Measurements from ENCODE around the gene DNMT3A. TPM values are rescaled to one million over a fixed set of nuclear protein-coding genes. Genes with fewer than 3 reads are reported as not detected.

DNMT3A gene
- total and polyA plus RNA-seq, 2 experiments from 2014 or later = 47.2 to 80.4 TPM

DNA sequence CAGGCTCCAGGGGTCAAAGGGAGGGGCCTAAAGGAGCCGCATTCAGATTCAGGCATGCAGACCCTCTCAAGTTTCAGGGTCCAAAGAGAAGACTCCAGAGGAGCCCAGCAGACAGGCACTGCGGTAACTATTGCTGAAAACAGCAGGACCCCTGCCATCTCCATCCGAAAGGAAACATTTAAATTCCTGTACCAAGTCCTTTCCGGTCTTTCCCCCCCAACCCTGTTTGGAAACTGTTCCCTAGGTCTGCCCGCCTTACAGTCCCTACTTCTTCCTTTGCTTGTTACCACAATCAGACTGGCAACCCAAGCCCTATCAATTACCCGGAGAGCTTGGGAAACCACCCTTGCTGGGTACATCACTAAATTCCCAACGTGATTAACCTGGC, 82.0 kb downstream of the DNMT3A start:
- peaks cover 75% of the 10 kb centered on the region for H3K4me1 ChIP-seq (ENCODE audit: insufficient read depth)
- DNase-seq (ENCODE audit: low spot score) (peak; percentile 98), ATAC-seq (peak; percentile 87)
- Mint-ChIP-seq H3K27me3 (ENCODE audit: insufficient read depth, low read depth, poor library complexity) (peaks cover 22% of the 10 kb centered on the region), H3K27ac (peak overlapping the region; percentile 92), H3K9me3 (no peaks in the 10 kb centered on the region), H3K4me3 (peak overlapping the region; percentile 54), H3K4me1 (peaks cover 72% of the 10 kb centered on the region), H3K36me3 (ENCODE audit: low read depth) (peaks cover 15% of the 10 kb centered on the region)
- no peak overlapping the region for H2AFZ ChIP-seq
- H3K9me2 ChIP-seq (ENCODE audit: insufficient read depth) = no peaks in the 10 kb centered on the region
- peak overlapping the region; percentile 67 for H3K4me2 ChIP-seq
- peak overlapping the region; percentile 97 for H3K27ac ChIP-seq (ENCODE audit: low read depth)
- no peaks in the 10 kb centered on the region for H4K20me1 ChIP-seq (replicated peaks; ENCODE audit: insufficient read depth)
- H3K27me3 ChIP-seq (ENCODE audit: insufficient read depth) = no peaks in the 10 kb centered on the region
- no peaks in the 10 kb centered on the region for H3K36me3 ChIP-seq (ENCODE audit: insufficient read depth)
- peaks cover 35% of the 10 kb centered on the region for H3F3A ChIP-seq (replicated peaks; ENCODE audit: low read depth)
- TF ChIP-seq, protein P1, sequence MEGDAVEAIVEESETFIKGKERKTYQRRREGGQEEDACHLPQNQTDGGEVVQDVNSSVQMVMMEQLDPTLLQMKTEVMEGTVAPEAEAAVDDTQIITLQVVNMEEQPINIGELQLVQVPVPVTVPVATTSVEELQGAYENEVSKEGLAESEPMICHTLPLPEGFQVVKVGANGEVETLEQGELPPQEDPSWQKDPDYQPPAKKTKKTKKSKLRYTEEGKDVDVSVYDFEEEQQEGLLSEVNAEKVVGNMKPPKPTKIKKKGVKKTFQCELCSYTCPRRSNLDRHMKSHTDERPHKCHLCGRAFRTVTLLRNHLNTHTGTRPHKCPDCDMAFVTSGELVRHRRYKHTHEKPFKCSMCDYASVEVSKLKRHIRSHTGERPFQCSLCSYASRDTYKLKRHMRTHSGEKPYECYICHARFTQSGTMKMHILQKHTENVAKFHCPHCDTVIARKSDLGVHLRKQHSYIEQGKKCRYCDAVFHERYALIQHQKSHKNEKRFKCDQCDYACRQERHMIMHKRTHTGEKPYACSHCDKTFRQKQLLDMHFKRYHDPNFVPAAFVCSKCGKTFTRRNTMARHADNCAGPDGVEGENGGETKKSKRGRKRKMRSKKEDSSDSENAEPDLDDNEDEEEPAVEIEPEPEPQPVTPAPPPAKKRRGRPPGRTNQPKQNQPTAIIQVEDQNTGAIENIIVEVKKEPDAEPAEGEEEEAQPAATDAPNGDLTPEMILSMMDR (conservative IDR thresholded peaks at IDR 0.05; ENCODE audit: low read depth in 2 of 2) = no peak
- TF ChIP-seq, protein P2, sequence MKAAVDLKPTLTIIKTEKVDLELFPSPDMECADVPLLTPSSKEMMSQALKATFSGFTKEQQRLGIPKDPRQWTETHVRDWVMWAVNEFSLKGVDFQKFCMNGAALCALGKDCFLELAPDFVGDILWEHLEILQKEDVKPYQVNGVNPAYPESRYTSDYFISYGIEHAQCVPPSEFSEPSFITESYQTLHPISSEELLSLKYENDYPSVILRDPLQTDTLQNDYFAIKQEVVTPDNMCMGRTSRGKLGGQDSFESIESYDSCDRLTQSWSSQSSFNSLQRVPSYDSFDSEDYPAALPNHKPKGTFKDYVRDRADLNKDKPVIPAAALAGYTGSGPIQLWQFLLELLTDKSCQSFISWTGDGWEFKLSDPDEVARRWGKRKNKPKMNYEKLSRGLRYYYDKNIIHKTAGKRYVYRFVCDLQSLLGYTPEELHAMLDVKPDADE (IDR thresholded peaks at IDR 0.05) = 0 out of 2 replicates have a peak, but pooled peaks have one; percentile 50
- TF ChIP-seq, protein P3, sequence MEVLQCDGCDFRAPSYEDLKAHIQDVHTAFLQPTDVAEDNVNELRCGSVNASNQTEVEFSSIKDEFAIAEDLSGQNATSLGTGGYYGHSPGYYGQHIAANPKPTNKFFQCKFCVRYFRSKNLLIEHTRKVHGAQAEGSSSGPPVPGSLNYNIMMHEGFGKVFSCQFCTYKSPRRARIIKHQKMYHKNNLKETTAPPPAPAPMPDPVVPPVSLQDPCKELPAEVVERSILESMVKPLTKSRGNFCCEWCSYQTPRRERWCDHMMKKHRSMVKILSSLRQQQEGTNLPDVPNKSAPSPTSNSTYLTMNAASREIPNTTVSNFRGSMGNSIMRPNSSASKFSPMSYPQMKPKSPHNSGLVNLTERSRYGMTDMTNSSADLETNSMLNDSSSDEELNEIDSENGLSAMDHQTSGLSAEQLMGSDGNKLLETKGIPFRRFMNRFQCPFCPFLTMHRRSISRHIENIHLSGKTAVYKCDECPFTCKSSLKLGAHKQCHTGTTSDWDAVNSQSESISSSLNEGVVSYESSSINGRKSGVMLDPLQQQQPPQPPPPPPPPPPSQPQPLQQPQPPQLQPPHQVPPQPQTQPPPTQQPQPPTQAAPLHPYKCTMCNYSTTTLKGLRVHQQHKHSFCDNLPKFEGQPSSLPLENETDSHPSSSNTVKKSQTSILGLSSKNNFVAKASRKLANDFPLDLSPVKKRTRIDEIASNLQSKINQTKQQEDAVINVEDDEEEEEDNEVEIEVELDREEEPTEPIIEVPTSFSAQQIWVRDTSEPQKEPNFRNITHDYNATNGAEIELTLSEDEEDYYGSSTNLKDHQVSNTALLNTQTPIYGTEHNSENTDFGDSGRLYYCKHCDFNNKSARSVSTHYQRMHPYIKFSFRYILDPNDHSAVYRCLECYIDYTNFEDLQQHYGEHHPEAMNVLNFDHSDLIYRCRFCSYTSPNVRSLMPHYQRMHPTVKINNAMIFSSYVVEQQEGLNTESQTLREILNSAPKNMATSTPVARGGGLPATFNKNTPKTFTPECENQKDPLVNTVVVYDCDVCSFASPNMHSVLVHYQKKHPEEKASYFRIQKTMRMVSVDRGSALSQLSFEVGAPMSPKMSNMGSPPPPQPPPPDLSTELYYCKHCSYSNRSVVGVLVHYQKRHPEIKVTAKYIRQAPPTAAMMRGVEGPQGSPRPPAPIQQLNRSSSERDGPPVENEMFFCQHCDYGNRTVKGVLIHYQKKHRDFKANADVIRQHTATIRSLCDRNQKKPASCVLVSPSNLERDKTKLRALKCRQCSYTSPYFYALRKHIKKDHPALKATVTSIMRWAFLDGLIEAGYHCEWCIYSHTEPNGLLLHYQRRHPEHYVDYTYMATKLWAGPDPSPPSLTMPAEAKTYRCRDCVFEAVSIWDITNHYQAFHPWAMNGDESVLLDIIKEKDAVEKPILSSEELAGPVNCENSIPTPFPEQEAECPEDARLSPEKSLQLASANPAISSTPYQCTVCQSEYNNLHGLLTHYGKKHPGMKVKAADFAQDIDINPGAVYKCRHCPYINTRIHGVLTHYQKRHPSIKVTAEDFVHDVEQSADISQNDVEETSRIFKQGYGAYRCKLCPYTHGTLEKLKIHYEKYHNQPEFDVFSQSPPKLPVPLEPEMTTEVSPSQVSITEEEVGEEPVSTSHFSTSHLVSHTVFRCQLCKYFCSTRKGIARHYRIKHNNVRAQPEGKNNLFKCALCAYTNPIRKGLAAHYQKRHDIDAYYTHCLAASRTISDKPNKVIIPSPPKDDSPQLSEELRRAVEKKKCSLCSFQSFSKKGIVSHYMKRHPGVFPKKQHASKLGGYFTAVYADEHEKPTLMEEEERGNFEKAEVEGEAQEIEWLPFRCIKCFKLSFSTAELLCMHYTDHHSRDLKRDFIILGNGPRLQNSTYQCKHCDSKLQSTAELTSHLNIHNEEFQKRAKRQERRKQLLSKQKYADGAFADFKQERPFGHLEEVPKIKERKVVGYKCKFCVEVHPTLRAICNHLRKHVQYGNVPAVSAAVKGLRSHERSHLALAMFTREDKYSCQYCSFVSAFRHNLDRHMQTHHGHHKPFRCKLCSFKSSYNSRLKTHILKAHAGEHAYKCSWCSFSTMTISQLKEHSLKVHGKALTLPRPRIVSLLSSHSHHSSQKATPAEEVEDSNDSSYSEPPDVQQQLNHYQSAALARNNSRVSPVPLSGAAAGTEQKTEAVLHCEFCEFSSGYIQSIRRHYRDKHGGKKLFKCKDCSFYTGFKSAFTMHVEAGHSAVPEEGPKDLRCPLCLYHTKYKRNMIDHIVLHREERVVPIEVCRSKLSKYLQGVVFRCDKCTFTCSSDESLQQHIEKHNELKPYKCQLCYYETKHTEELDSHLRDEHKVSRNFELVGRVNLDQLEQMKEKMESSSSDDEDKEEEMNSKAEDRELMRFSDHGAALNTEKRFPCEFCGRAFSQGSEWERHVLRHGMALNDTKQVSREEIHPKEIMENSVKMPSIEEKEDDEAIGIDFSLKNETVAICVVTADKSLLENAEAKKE (CRISPR knock-in tag; IDR thresholded peaks at IDR 0.05) = no peak
- TF ChIP-seq CREB1 (CRISPR knock-in tag; IDR thresholded peaks at IDR 0.05; ENCODE audit: low read depth) (no peak), ZNF331 (CRISPR knock-in tag; IDR thresholded peaks at IDR 0.05; ENCODE audit: low read depth) (no peak), POLR2AphosphoS5 (IDR thresholded peaks at IDR 0.05; ENCODE audit: low read depth) (peak; percentile 36; the same call in 1 of the 2 replicates), JUNB (IDR thresholded peaks at IDR 0.05; ENCODE audit: unreplicated experiment) (no peak), EZH2phosphoT487 (IDR thresholded peaks at IDR 0.05; ENCODE audit: unreplicated experiment) (no peak), ZNF114 (CRISPR knock-in tag; IDR thresholded peaks at IDR 0.05) (0 out of 2 replicates have a peak, but pooled peaks have one; percentile 65), EZH2 (IDR thresholded peaks at IDR 0.05; ENCODE audit: low read depth, unreplicated experiment) (no peak), STAT1 (IDR thresholded peaks at IDR 0.05; ENCODE audit: unreplicated experiment) (no peak), NANOG (IDR thresholded peaks at IDR 0.05; ENCODE audit: borderline replicate concordance) (peak; percentile 78)
- TF ChIP-seq, protein P4, sequence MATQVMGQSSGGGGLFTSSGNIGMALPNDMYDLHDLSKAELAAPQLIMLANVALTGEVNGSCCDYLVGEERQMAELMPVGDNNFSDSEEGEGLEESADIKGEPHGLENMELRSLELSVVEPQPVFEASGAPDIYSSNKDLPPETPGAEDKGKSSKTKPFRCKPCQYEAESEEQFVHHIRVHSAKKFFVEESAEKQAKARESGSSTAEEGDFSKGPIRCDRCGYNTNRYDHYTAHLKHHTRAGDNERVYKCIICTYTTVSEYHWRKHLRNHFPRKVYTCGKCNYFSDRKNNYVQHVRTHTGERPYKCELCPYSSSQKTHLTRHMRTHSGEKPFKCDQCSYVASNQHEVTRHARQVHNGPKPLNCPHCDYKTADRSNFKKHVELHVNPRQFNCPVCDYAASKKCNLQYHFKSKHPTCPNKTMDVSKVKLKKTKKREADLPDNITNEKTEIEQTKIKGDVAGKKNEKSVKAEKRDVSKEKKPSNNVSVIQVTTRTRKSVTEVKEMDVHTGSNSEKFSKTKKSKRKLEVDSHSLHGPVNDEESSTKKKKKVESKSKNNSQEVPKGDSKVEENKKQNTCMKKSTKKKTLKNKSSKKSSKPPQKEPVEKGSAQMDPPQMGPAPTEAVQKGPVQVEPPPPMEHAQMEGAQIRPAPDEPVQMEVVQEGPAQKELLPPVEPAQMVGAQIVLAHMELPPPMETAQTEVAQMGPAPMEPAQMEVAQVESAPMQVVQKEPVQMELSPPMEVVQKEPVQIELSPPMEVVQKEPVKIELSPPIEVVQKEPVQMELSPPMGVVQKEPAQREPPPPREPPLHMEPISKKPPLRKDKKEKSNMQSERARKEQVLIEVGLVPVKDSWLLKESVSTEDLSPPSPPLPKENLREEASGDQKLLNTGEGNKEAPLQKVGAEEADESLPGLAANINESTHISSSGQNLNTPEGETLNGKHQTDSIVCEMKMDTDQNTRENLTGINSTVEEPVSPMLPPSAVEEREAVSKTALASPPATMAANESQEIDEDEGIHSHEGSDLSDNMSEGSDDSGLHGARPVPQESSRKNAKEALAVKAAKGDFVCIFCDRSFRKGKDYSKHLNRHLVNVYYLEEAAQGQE (IDR thresholded peaks at IDR 0.05; ENCODE audit: unreplicated experiment) = no peak
- H3K4me3 ChIP-seq = peak overlapping the region; percentile 42
- no peaks in the 10 kb centered on the region for H3K79me2 ChIP-seq (replicated peaks; ENCODE audit: insufficient read depth)

Measured in GM23338 (cell line).